Kidney (tissue), 14 donors: Measurements from ENCODE around the gene SNX24. TPM values are rescaled to one million over a fixed set of nuclear protein-coding genes. Genes with fewer than 3 reads are reported as not detected.

Experiments used
- DNase-seq, 5 donors: peaks; one replicate each; pipeline ENCODE4 v3.0.0-alpha.2; 2013 to 2020
- FAIRE-seq: peaks from 2 replicates; lab custom pipeline; 2012; peaks lifted over from hg19 to GRCh38; lab: Jason Lieb, UNC
- H3K27ac ChIP-seq, 2 donors: one replicate each; pipeline ENCODE4 v1.7.0; 2013; ENCODE audit warnings: low read depth in 2 of 2, low read length in 2 of 2, inconsistent platforms in 1 of 2
- H3K27me3 ChIP-seq: one replicate; pipeline ENCODE4 v1.7.1; 2013; ENCODE audit warnings: low read length, inconsistent platforms; ENCODE audit not compliant: control insufficient read depth, insufficient read depth
- H3K36me3 ChIP-seq, 3 donors: one replicate each; pipeline versions ENCODE4 v1.7.0 to v1.7.1; 2013; ENCODE audit warnings: low read length in 3 of 3, control low read depth in 1 of 3, inconsistent platforms in 1 of 3; ENCODE audit not compliant: insufficient read depth in 3 of 3, control insufficient read depth in 2 of 3
- H3K4me1 ChIP-seq, 3 donors: one replicate each; pipeline versions ENCODE4 v1.7.0 to v1.7.1; 2013; ENCODE audit warnings: low read length in 3 of 3, inconsistent platforms in 1 of 3, low read depth in 1 of 3; ENCODE audit not compliant: control insufficient read depth in 2 of 3, insufficient read depth in 2 of 3
- H3K4me3 ChIP-seq, 3 donors: one replicate each; pipeline versions ENCODE4 v1.7.0 to v1.8.1; 2013; ENCODE audit warnings: low read length in 3 of 3, control low read depth in 1 of 3, inconsistent platforms in 1 of 3
- H3K9ac ChIP-seq, 3 donors: one replicate each; pipeline versions ENCODE4 v1.7.0 to v1.7.1; 2013; ENCODE audit warnings: low read length in 3 of 3, control low read depth in 1 of 3, inconsistent platforms in 1 of 3
- H3K9me3 ChIP-seq, 3 donors: one replicate each; pipeline versions ENCODE4 v1.7.0 to v1.7.1; 2013; ENCODE audit warnings: low read length in 3 of 3, control low read depth in 1 of 3, inconsistent platforms in 1 of 3; ENCODE audit not compliant: control insufficient read depth in 2 of 3, insufficient read depth in 1 of 3
- CTCF ChIP-seq: IDR thresholded peaks from 3 replicates; pipeline ENCODE4 v1.5.1; 2012; ENCODE audit warnings: mild to moderate bottlenecking, moderate library complexity, borderline replicate concordance; ENCODE audit not compliant: insufficient read depth; ENCODE audit errors: extremely low read depth
- intact Hi-C: fragments of 100-400 bp; cut with DNase I; formaldehyde crosslinking; loops from one replicate; pipeline ENCODE4 v1.11.1; 2022
- polyA plus RNA-seq: library from polyadenylated mRNA; stranded (reverse); fragments of 350-450 nt; fragmentation: Illumina TruSeq; extraction: RNeasy Lipid Tissue Mini Kit (QIAGEN cat#74804); gene quantifications from one replicate; pipeline ENCODE4 v1.2.3, GENCODE V29; 2014; ENCODE audit warnings: low read depth, low replicate concordance; ENCODE audit not compliant: insufficient read depth
- total RNA-seq: library from RNA; stranded (reverse); fragmentation: NEBNext Ultra II Directional; extraction: Animal tissue kit (Norgen Biotek cat#: 25700); gene quantifications from one replicate; pipeline ENCODE4 v1.2.1, GENCODE V29; 2021
- donor health status: control.
- donor health status: control.
- donor health status: control.
- donor health status: control.
- donor health status: control.
- donor health status: DM: yes; HTN: yes; CAD: no.
- donor health status: Normal renal cell carcinoma (clear cell type).

SNX24 gene
- total and polyA plus RNA-seq, 2 donors from 2014 or later, result 23.8 to 27.0 TPM

DNA sequence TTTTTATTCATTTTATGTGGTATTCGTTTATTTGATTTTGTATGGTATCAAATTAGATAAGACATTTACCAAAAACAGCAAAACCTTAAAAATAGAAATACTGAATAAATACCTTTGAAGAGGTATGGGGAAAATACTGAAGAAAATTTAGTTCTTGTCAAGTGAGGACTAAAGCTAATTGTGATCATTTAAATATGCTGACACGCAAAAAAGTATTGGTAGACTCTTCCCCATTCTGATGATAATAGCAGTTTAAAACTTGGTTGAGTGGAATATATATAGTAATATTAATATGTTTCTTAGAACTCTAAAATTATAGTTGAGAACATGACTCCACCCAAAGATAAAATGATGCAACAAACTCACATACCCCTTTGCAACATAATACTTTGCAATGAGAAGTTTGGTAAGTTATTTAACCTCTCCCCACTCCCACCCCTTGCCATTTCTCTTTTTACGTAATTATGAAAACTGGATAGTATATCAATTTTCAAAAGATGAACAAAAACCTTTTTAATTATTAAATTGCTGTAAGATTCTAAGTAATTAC lies 30.1 kb upstream of the SNX24 start:
- no peak for TF ChIP-seq CTCF
- H3K9ac ChIP-seq, result no peak overlapping the region
- H3K4me3 ChIP-seq, result no peak overlapping the region
- H3K27me3 ChIP-seq, result no peaks in the 10 kb centered on the region
- peaks cover 0 to 3% (median 0%) of the 10 kb centered on the region in 3 donors for H3K36me3 ChIP-seq
- intact Hi-C loops, result no loop called here
- DNase-seq, result no peak
- H3K4me1 ChIP-seq, result no peaks in the 10 kb centered on the region
- H3K9me3 ChIP-seq, result no peaks in the 10 kb centered on the region
- H3K27ac ChIP-seq, result no peak overlapping the region
- no peak for FAIRE-seq

DNA sequence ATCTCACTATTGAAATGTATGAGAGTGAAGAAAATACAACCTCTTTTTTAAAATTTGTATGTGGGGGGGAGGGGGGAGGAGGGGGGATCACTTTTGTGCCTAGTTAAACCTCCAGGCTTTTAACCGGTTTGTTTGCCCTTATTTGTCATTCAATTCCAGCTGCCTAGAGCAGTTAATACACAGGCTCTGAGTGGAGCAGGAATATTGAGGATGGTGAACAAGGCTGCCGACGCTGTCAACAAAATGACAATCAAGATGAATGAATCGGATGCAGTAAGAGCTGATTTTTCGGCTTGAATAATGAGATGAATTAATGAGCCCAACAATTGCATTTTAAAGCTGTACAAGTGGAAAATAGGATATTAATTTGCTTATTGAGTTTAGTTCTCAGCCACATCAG lies 28.7 kb upstream of the SNX24 start:
- peaks cover 0 to 3% (median 2%) of the 10 kb centered on the region in 3 donors for H3K36me3 ChIP-seq
- H3K9ac ChIP-seq, result no peak overlapping the region
- no peak for FAIRE-seq
- no peaks in the 10 kb centered on the region for H3K27me3 ChIP-seq
- no peak overlapping the region for H3K4me3 ChIP-seq
- intact Hi-C loops, result no loop called here
- TF ChIP-seq CTCF, result no peak
- no peaks in the 10 kb centered on the region for H3K4me1 ChIP-seq
- no peak overlapping the region for H3K27ac ChIP-seq
- H3K9me3 ChIP-seq, result no peaks in the 10 kb centered on the region
- no peak for DNase-seq

DNA sequence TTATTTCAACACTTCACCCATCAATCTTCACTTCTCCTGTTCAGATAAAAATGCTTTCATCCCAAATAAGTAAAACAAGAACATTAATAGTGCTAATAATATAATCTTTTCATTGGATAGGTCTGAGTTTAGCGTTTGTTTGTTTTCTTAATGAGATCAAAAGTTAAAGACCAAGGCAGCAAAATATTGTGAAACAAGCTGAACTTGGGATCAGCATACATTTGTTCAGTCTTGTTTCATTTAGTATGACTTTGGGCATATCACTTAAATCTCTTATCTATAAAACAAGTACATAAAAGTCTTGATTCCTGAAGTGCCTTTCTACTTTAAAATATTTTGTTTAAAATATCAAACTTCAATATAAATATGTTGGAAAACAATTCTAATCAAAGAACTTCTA lies 13.4 kb upstream of the SNX24 start:
- FAIRE-seq (no peak), DNase-seq (no peak)
- H3K4me3 ChIP-seq, result no peak overlapping the region
- peaks cover 0 to 15% (median 0%) of the 10 kb centered on the region in 3 donors for H3K36me3 ChIP-seq
- no peaks in the 10 kb centered on the region for H3K4me1 ChIP-seq
- intact Hi-C loops, result no loop called here
- TF ChIP-seq CTCF, result no peak
- no peaks in the 10 kb centered on the region for H3K27me3 ChIP-seq
- H3K27ac ChIP-seq, result no peak overlapping the region
- H3K9me3 ChIP-seq, result no peaks in the 10 kb centered on the region
- H3K9ac ChIP-seq, result no peak overlapping the region

GRCh38 chr5:122835681-122836080 lies 9.7 kb upstream of the SNX24 start:
- TF ChIP-seq CTCF, result no peak
- Histone ChIP-seq H3K27ac (no peak overlapping the region), H3K9ac (no peak overlapping the region), H3K4me1 (no peaks in the 10 kb centered on the region), H3K27me3 (no peaks in the 10 kb centered on the region), H3K9me3 (no peaks in the 10 kb centered on the region), H3K4me3 (no peak overlapping the region), H3K36me3 (no peaks in the 10 kb centered on the region)
- intact Hi-C loops, result no loop called here
- DNase-seq (no peak), FAIRE-seq (no peak)
